DND-41 (cell line): ENCODE data around the gene HECTD4.

Source experiments
- ATAC-seq: fragments of 200-7000 bp; cut with Tn5 transposase; 3 replicates; pipeline ENCODE4 v1.9.1; 2021; ENCODE audit warnings: low read depth; ENCODE audit not compliant: insufficient read depth
- DNase-seq: peaks from one replicate; pipeline ENCODE4 v3.0.0-alpha.2; 2020
- H2AFZ ChIP-seq: 2 replicates; pipeline ENCODE4 v1.6.0; 2012; ENCODE audit warnings: low read depth, low read length
- H3K27ac ChIP-seq: 2 replicates; pipeline ENCODE4 v1.5.1; 2012; ENCODE audit warnings: low read length, inconsistent platforms
- H3K27me3 ChIP-seq: fragments of 200-600 bp; sonication (generic); 2 replicates; pipeline ENCODE4 v1.6.0; 2012; ENCODE audit warnings: low read length, mild to moderate bottlenecking, inconsistent platforms; ENCODE audit not compliant: insufficient read depth, poor library complexity
- H3K36me3 ChIP-seq: 2 replicates; pipeline ENCODE4 v1.5.1; 2012; ENCODE audit warnings: low read length, inconsistent platforms; ENCODE audit not compliant: insufficient read depth
- H3K4me1 ChIP-seq: 2 replicates; pipeline ENCODE4 v1.5.1; 2012; ENCODE audit warnings: mild to moderate bottlenecking, low read length; ENCODE audit not compliant: insufficient read depth
- H3K4me2 ChIP-seq: 2 replicates; pipeline ENCODE4 v1.6.0; 2012; ENCODE audit warnings: mild to moderate bottlenecking, moderate library complexity, low read length, inconsistent platforms; ENCODE audit not compliant: insufficient read depth
- H3K4me3 ChIP-seq, 2 experiments: fragments of 200-600 bp in 1 of 2; shearing (Covaris generic) in 1 of 2; 2 replicates each; pipeline ENCODE4 v1.5.1; 2012 to 2016; ENCODE audit warnings: inconsistent platforms in 2 of 2, low read length in 2 of 2, mild to moderate bottlenecking in 2 of 2, low read depth in 1 of 2, moderate library complexity in 1 of 2
- H3K79me2 ChIP-seq: 2 replicates; pipeline ENCODE4 v1.6.0; 2012; ENCODE audit warnings: low read length, inconsistent platforms; ENCODE audit not compliant: insufficient read depth
- H3K9ac ChIP-seq: 2 replicates; pipeline ENCODE4 v1.6.0; 2012; ENCODE audit warnings: low read depth, mild to moderate bottlenecking, inconsistent platforms, low read length, moderate library complexity
- H3K9me3 ChIP-seq: 2 replicates; pipeline ENCODE4 v1.5.1; 2012; ENCODE audit warnings: low read length, moderate library complexity, mild to moderate bottlenecking, inconsistent platforms; ENCODE audit not compliant: insufficient read depth, severe bottlenecking
- H4K20me1 ChIP-seq: 2 replicates; pipeline ENCODE4 v1.6.0; 2012; ENCODE audit warnings: low read length; ENCODE audit not compliant: insufficient read depth
- CTCF ChIP-seq: IDR thresholded peaks from 2 replicates; pipeline ENCODE4 v1.5.1; 2012; ENCODE audit warnings: borderline replicate concordance, low read length, moderate library complexity, mild to moderate bottlenecking; ENCODE audit not compliant: poor library complexity, severe bottlenecking; ENCODE audit errors: extremely low read depth
- EZH2 ChIP-seq: IDR thresholded peaks from 3 replicates; pipeline ENCODE4 v1.6.1; 2012; ENCODE audit warnings: borderline replicate concordance, low read depth, mild to moderate bottlenecking, moderate library complexity, low read length, inconsistent platforms; ENCODE audit not compliant: severe bottlenecking

The HECTD4 gene

DNA sequence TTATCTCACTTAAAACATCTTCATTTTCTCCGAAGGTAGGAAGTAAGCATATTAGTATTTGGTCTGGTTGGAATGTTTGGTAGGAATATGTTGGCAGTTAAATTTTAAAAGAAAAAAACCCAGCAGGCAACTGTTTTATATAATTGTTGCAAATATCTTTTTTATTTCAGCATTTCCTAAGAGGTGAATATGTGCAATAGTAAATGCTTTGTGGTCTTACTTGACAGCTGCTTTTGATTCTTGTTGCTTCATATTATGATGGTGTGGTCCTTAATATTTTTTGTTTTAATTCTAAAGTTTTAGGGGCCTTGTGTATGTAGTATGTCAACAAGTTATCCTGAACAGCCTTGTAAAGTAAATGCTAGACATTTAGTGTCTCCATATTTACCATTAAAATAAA lies 250.5 kb downstream of the HECTD4 start:
- Histone ChIP-seq H3K79me2 (peaks cover 56% of the 10 kb centered on the region), H3K9ac (no peak overlapping the region), H3K27me3 (no peaks in the 10 kb centered on the region), H3K4me1 (peaks cover 46% of the 10 kb centered on the region), H3K36me3 (peaks cover 28% of the 10 kb centered on the region), H2AFZ (no peak overlapping the region), H3K27ac (no peak overlapping the region), H4K20me1 (peaks cover 20% of the 10 kb centered on the region; the same call in 1 of the 2 replicates), H3K4me3 (no peak overlapping the region), H3K9me3 (no peaks in the 10 kb centered on the region), H3K4me2 (no peak overlapping the region)
- no peak for ATAC-seq
- DNase-seq: no peak
- TF ChIP-seq EZH2 (no peak), CTCF (no peak)

GRCh38 chr12:112130441-112130998 lies 251.7 kb downstream of the HECTD4 start:
- Histone ChIP-seq H2AFZ (no peak overlapping the region), H3K27ac (peak overlapping the region; percentile 63), H3K36me3 (peaks cover 20% of the 10 kb centered on the region), H3K9me3 (no peaks in the 10 kb centered on the region), H4K20me1 (peaks cover 28% of the 10 kb centered on the region), H3K4me2 (peak overlapping the region; percentile 61), H3K4me3 (peak overlapping the region in 1 of 2 experiments; percentile 34; a peak in 2 of 4 replicates), H3K79me2 (peaks cover 68% of the 10 kb centered on the region), H3K4me1 (peaks cover 55% of the 10 kb centered on the region), H3K9ac (peak overlapping the region; percentile 35; the same call in 1 of the 2 replicates), H3K27me3 (no peaks in the 10 kb centered on the region)
- no peak for DNase-seq
- TF ChIP-seq CTCF (no peak), EZH2 (no peak)
- ATAC-seq: peak; percentile 79

DNA sequence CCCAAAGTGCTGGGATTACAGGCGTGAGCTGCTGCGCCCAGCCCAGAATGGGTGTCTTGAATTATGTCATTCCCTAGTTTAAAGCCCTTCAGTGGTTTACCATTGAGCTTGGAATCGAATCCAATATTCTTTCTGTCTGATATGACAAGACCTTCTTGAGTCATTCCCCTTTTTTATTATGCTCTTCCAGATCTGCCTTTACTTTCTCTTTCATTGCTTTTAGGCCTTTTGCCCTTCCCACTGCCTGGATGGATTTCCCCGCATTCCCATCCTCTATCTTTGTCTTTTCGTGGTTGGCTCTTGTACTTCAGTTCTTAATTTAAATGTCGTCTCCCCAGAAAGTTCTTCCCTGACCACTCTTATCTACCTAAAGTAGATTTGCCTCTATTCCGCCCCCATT lies 255.3 kb downstream of the HECTD4 start:
- Histone ChIP-seq H3K4me2 (peak overlapping the region; percentile 85), H3K9me3 (no peaks in the 10 kb centered on the region), H4K20me1 (peaks cover 19% of the 10 kb centered on the region), H3K4me1 (peaks cover 63% of the 10 kb centered on the region), H3K27ac (no peak overlapping the region), H3K27me3 (peaks cover 9% of the 10 kb centered on the region), H3K79me2 (peaks cover 52% of the 10 kb centered on the region), H3K9ac (peak overlapping the region; percentile 87; the same call in 1 of the 2 replicates), H3K36me3 (peaks cover 3% of the 10 kb centered on the region; the same call in 1 of the 2 replicates), H2AFZ (no peak overlapping the region), H3K4me3 (peak overlapping the region in 1 of 2 experiments; percentile 85; a peak in 1 of 4 replicates)
- TF ChIP-seq EZH2: no peak
- TF ChIP-seq CTCF: no peak
- no peak for ATAC-seq
- no peak for DNase-seq
